ENCODE data around the gene CHIC2.

CHIC2 gene

DNA sequence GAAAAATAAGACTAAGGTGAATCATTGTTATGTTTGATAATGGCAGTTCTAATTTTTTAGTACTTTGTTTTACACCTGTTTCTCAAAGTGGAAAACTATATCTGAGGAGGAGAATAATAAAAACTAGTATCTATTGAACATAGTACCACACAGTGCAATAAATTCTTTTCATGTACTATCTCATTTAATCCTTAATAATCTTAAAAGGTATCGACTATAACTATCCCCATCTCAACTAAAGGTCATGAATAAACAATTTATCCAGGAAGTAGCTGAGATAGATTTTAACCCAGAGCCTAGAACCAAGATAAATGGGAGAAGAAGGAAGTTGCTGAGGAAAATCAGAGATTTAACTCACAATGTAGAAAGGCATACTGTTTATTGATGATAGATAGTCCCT is 2.5 kb downstream of the CHIC2 start:
- Histone ChIP-seq H2AFZ (ENCODE audit: low read depth) (no peak overlapping the region), H3K79me2 (ENCODE audit: insufficient read depth, low read depth) (peaks cover 68% of the 10 kb centered on the region), H3K27ac (no peak overlapping the region), H4K20me1 (ENCODE audit: insufficient read depth) (0 out of 2 replicates have a peak, but pooled peaks cover 6% of the 10 kb centered on the region), H3K4me1 (ENCODE audit: low read depth, poor library complexity, severe bottlenecking) (peaks cover 58% of the 10 kb centered on the region), H3K4me3 (IDR thresholded peaks at IDR 0.05; ENCODE audit: insufficient read depth, low read depth, low read length) (no peak overlapping the region), H3K27me3 (ENCODE audit: insufficient read depth, low read depth) (no peaks in the 10 kb centered on the region), H3K4me2 (peak overlapping the region; percentile 14; the same call in 1 of the 2 replicates), H3K36me3 (ENCODE audit: insufficient read depth) (no peaks in the 10 kb centered on the region), H3K9ac (no peak overlapping the region)
- TF ChIP-seq, protein P1, sequence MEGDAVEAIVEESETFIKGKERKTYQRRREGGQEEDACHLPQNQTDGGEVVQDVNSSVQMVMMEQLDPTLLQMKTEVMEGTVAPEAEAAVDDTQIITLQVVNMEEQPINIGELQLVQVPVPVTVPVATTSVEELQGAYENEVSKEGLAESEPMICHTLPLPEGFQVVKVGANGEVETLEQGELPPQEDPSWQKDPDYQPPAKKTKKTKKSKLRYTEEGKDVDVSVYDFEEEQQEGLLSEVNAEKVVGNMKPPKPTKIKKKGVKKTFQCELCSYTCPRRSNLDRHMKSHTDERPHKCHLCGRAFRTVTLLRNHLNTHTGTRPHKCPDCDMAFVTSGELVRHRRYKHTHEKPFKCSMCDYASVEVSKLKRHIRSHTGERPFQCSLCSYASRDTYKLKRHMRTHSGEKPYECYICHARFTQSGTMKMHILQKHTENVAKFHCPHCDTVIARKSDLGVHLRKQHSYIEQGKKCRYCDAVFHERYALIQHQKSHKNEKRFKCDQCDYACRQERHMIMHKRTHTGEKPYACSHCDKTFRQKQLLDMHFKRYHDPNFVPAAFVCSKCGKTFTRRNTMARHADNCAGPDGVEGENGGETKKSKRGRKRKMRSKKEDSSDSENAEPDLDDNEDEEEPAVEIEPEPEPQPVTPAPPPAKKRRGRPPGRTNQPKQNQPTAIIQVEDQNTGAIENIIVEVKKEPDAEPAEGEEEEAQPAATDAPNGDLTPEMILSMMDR (conservative IDR thresholded peaks at IDR 0.05; ENCODE audit: low read depth, low read length), result no peak

DNA sequence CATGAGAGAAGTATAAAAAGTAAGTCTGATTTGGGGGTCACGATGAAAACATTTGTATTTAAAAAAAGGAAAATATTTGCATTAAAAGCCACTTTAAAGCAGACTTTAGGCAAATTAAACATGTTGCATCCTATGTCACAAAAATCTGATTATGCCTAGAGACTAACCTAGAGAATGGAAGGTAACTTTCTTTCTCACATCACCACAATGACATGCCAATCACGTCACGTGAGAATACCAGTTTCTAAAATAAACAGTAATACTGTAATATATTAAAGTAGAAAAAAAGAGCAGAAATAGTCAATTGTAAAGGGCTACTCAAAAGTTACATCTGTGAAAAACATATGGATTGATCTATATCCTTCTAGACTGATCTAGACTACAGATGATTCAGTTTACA is 3.3 kb downstream of the CHIC2 start:
- TF ChIP-seq, protein P1 (conservative IDR thresholded peaks at IDR 0.05; ENCODE audit: low read depth, low read length), result no peak
- Histone ChIP-seq H3K4me2 (no peak overlapping the region), H3K36me3 (ENCODE audit: insufficient read depth) (no peaks in the 10 kb centered on the region), H2AFZ (ENCODE audit: low read depth) (no peak overlapping the region), H3K27ac (no peak overlapping the region), H3K4me1 (ENCODE audit: low read depth, poor library complexity, severe bottlenecking) (peaks cover 58% of the 10 kb centered on the region), H3K79me2 (ENCODE audit: insufficient read depth, low read depth) (peaks cover 76% of the 10 kb centered on the region), H3K9ac (no peak overlapping the region), H3K4me3 (IDR thresholded peaks at IDR 0.05; ENCODE audit: insufficient read depth, low read depth, low read length) (no peak overlapping the region), H3K27me3 (ENCODE audit: insufficient read depth, low read depth) (no peaks in the 10 kb centered on the region), H4K20me1 (ENCODE audit: insufficient read depth) (0 out of 2 replicates have a peak, but pooled peaks cover 6% of the 10 kb centered on the region)

DNA sequence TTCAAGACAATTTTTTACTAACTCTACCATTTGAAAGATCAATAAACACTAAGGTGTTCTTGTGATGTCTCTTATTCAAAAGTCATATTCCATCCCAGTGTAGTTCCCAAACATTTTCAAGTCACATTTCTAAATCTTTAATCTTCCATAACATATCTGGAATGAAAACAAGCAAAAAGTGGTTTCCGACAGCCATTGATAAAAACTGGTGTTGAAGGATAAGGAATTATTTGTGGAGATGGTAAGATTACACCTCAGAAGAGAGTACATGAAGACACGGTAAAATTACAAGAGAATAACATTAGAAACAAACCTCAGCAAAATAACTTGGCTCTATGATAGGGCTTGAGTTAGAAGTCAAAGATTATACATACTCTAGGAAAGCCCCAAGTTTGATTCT is 4.3 kb downstream of the CHIC2 start:
- H4K20me1 ChIP-seq (ENCODE audit: insufficient read depth), result 0 out of 2 replicates have a peak, but pooled peaks cover 6% of the 10 kb centered on the region
- no peak overlapping the region for H3K27ac ChIP-seq
- no peaks in the 10 kb centered on the region for H3K27me3 ChIP-seq (ENCODE audit: insufficient read depth, low read depth)
- H3K36me3 ChIP-seq (ENCODE audit: insufficient read depth), result no peaks in the 10 kb centered on the region
- no peak overlapping the region for H3K9ac ChIP-seq
- no peak overlapping the region for H2AFZ ChIP-seq (ENCODE audit: low read depth)
- H3K4me1 ChIP-seq (ENCODE audit: low read depth, poor library complexity, severe bottlenecking), result peaks cover 55% of the 10 kb centered on the region
- H3K79me2 ChIP-seq (ENCODE audit: insufficient read depth, low read depth), result peaks cover 84% of the 10 kb centered on the region
- TF ChIP-seq, protein P1 (conservative IDR thresholded peaks at IDR 0.05; ENCODE audit: low read depth, low read length), result no peak
- H3K4me2 ChIP-seq, result no peak overlapping the region
- H3K4me3 ChIP-seq (IDR thresholded peaks at IDR 0.05; ENCODE audit: insufficient read depth, low read depth, low read length), result no peak overlapping the region

DNA sequence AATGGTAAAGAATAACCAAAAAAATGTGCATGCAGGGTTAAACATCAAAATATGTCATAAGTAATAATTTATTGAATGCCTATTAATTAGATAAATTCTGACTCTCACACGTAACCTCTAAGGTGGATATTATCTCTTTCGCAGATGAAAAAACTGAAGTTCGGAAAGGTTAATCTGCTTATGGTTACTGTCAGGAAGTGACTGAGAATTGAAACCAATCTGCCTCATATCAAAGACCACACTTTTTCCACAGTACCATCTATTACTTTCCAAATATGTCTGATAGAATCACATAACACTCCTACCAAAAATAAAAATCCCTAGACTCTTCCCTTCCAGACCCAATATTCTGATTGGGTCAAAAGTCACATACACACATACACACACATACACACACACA is 6.2 kb downstream of the CHIC2 start:
- Histone ChIP-seq H3K79me2 (ENCODE audit: insufficient read depth, low read depth) (peaks cover 73% of the 10 kb centered on the region), H3K4me3 (IDR thresholded peaks at IDR 0.05; ENCODE audit: insufficient read depth, low read depth, low read length) (no peak overlapping the region), H3K36me3 (ENCODE audit: insufficient read depth) (no peaks in the 10 kb centered on the region), H3K27ac (no peak overlapping the region), H3K9ac (no peak overlapping the region), H3K4me1 (ENCODE audit: low read depth, poor library complexity, severe bottlenecking) (peaks cover 51% of the 10 kb centered on the region), H2AFZ (ENCODE audit: low read depth) (no peak overlapping the region), H4K20me1 (ENCODE audit: insufficient read depth) (0 out of 2 replicates have a peak, but pooled peaks cover 6% of the 10 kb centered on the region), H3K27me3 (ENCODE audit: insufficient read depth, low read depth) (no peaks in the 10 kb centered on the region), H3K4me2 (no peak overlapping the region)
- TF ChIP-seq, protein P1 (conservative IDR thresholded peaks at IDR 0.05; ENCODE audit: low read depth, low read length), result no peak
